Right atrium auricular region (tissue), 2 donors: ENCODE data around the gene ELMOD3. TPM values are rescaled to one million over a fixed set of nuclear protein-coding genes. Genes with fewer than 3 reads are reported as not detected.
A peak's percentile ranks its signal among the peaks of the same experiment; 100 is the strongest.
"Not testable (repeated sequence)": the region's sequence is repeated elsewhere in the genome, so short reads cannot be mapped to it uniquely, and the experiment has no call there.

ENCODE experiments used
- DNase-seq: peaks from one replicate; pipeline ENCODE4 v3.0.0-alpha.2; 2019; ENCODE audit warnings: low spot score
- H3K27ac ChIP-seq, 2 donors: fragments of 200-600 bp; sonication (generic); 1 replicate in 1 of 2; 2 replicates in 1 of 2; pipeline ENCODE4 v1.5.1; 2016 to 2019
- H3K27me3 ChIP-seq, 2 donors: fragments of 200-600 bp; sonication (generic); one replicate each; pipeline versions ENCODE4 v1.5.1 to v1.6.0; 2017 to 2019
- H3K36me3 ChIP-seq: fragments of 200-600 bp; sonication (generic); one replicate; pipeline ENCODE4 v1.5.1; 2016
- H3K4me1 ChIP-seq, 2 donors: fragments of 200-600 bp; sonication (generic); one replicate each; pipeline versions ENCODE4 v1.5.1 to v1.6.0; 2017 to 2019
- H3K4me3 ChIP-seq, 2 donors: fragments of 200-600 bp; sonication (generic); 1 replicate in 1 of 2; 2 replicates in 1 of 2; pipeline ENCODE4 v1.5.1; 2017 to 2019; ENCODE audit warnings: mild to moderate bottlenecking in 1 of 2, moderate library complexity in 1 of 2
- H3K9me3 ChIP-seq, 2 donors: fragments of 200-600 bp; sonication (generic); one replicate each; pipeline ENCODE4 v1.5.1; 2019
- total RNA-seq, 2 donors: library from RNA; depleted of rRNA; stranded (reverse); fragments of >200 nt; gene quantifications; one replicate each; pipeline ENCODE4 v1.1.0, GENCODE V29; 2016
- TF ChIP-seq, protein P1 (sequence below), 2 donors: fragments of 200-600 bp; sonication (generic); IDR thresholded peaks; one replicate each; pipeline ENCODE4 v1.5.1; 2019; ENCODE audit warnings: antibody characterized with exemption in 2 of 2

ELMOD3 gene
- total RNA-seq, 2 donors from 2014 or later = 8.4 to 11.1 TPM

GRCh38 chr2:85327160-85327821 lies 27.3 kb upstream of the ELMOD3 start:
- H3K4me1 ChIP-seq = peaks cover 0 to 45% of the 10 kb centered on the region in 2 donors
- TF ChIP-seq, protein P1, sequence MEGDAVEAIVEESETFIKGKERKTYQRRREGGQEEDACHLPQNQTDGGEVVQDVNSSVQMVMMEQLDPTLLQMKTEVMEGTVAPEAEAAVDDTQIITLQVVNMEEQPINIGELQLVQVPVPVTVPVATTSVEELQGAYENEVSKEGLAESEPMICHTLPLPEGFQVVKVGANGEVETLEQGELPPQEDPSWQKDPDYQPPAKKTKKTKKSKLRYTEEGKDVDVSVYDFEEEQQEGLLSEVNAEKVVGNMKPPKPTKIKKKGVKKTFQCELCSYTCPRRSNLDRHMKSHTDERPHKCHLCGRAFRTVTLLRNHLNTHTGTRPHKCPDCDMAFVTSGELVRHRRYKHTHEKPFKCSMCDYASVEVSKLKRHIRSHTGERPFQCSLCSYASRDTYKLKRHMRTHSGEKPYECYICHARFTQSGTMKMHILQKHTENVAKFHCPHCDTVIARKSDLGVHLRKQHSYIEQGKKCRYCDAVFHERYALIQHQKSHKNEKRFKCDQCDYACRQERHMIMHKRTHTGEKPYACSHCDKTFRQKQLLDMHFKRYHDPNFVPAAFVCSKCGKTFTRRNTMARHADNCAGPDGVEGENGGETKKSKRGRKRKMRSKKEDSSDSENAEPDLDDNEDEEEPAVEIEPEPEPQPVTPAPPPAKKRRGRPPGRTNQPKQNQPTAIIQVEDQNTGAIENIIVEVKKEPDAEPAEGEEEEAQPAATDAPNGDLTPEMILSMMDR (IDR thresholded peaks at IDR 0.05) = no peak
- peaks cover 23% of the 10 kb centered on the region for H3K36me3 ChIP-seq
- H3K4me3 ChIP-seq = peak overlapping the region; percentile 83 to 86
- DNase-seq = no peak
- H3K9me3 ChIP-seq = no peaks in the 10 kb centered on the region
- peak overlapping the region; percentile 96 to 97 for H3K27ac ChIP-seq
- no peaks in the 10 kb centered on the region for H3K27me3 ChIP-seq

- no peaks in the 10 kb centered on the region for H3K9me3 ChIP-seq
- H3K4me1 ChIP-seq = peaks cover 0 to 44% of the 10 kb centered on the region in 2 donors
- no peaks in the 10 kb centered on the region for H3K27me3 ChIP-seq
- peak within 1 kb of the TSS; percentile 96 to 97 for H3K27ac ChIP-seq
- TF ChIP-seq, protein P1 (IDR thresholded peaks at IDR 0.05) = no peak
- peak within 1 kb of the TSS; percentile 83 to 86 for H3K4me3 ChIP-seq
- peak; percentile 91 for DNase-seq
- peaks cover 16% of the 10 kb centered on the region for H3K36me3 ChIP-seq
Measured at GRCh38 chr2:85327822-85328617, 26.5 kb upstream of the ELMOD3 start, which contains the start of gene TGOLN2. Gene TGOLN2 (minus strand): TSS chr2:85327989. CDS start chr2:85327962, 27 bp downstream.

GRCh38 chr2:85329181-85329651 lies 25.4 kb upstream of the ELMOD3 start:
- peaks cover 4% of the 10 kb centered on the region for H3K36me3 ChIP-seq
- H3K4me3 ChIP-seq = no peak overlapping the region
- peaks cover 0 to 32% of the 10 kb centered on the region in 2 donors for H3K4me1 ChIP-seq
- no peak for DNase-seq
- TF ChIP-seq, protein P1 (IDR thresholded peaks at IDR 0.05) = no peak
- no peak overlapping the region for H3K27ac ChIP-seq
- H3K27me3 ChIP-seq = no peaks in the 10 kb centered on the region
- H3K9me3 ChIP-seq = no peaks in the 10 kb centered on the region

GRCh38 chr2:85329701-85330100 lies 24.9 kb upstream of the ELMOD3 start:
- H3K27ac ChIP-seq, DNase-seq, H3K36me3 ChIP-seq, H3K9me3 ChIP-seq, H3K4me3 ChIP-seq, H3K27me3 ChIP-seq: not testable (repeated sequence)
- peaks cover 0 to 27% of the 10 kb centered on the region in 2 donors for H3K4me1 ChIP-seq

- H3K4me3 ChIP-seq = no peak overlapping the region
- no peak overlapping the region for H3K27ac ChIP-seq
- no peaks in the 10 kb centered on the region for H3K27me3 ChIP-seq
- H3K9me3 ChIP-seq = no peaks in the 10 kb centered on the region
- H3K4me1 ChIP-seq = peaks cover 0 to 14% of the 10 kb centered on the region in 2 donors
- TF ChIP-seq, protein P1 (IDR thresholded peaks at IDR 0.05) = no peak
- no peaks in the 10 kb centered on the region for H3K36me3 ChIP-seq
- DNase-seq = no peak
Measured at GRCh38 chr2:85330839-85331636, 23.5 kb upstream of the ELMOD3 start.

DNA sequence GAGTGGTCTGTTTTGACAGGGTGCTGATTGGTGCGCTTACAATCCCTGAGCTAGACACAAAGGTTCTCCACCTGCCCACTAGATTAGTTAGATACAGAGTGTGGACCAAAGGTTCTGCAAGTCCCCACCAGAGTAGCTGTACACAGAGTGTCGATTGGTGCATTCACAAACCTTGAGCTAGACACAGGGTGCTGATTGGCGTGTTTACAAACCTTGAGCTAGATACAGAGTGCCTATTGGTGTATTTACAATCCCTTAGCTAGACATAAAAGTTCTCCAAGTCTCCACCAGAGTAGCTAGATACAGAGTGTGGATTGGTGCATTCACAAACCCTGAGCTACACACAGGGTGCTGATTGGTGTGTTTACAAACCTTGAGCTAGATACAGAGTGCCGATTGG lies 20.7 kb upstream of the ELMOD3 start:
- not testable (repeated sequence) for H3K4me1 ChIP-seq, DNase-seq, H3K4me3 ChIP-seq, H3K36me3 ChIP-seq, H3K9me3 ChIP-seq, H3K27me3 ChIP-seq, H3K27ac ChIP-seq
